ENCODE measurements around the gene TAB3. TPM values are rescaled to one million over a fixed set of nuclear protein-coding genes. Genes with fewer than 3 reads are reported as not detected.

The TAB3 gene
- total RNA-seq, 1 experiment from 2014 or later = 9.5 TPM

- no peak for DNase-seq (ENCODE audit: low read depth)
Measured at GRCh38 chrX:30885136-30885535, 3.9 kb downstream of the TAB3 start.

- DNase-seq (ENCODE audit: low read depth) = no peak
Measured at GRCh38 chrX:30883138-30883537, 5.9 kb downstream of the TAB3 start.

DNA sequence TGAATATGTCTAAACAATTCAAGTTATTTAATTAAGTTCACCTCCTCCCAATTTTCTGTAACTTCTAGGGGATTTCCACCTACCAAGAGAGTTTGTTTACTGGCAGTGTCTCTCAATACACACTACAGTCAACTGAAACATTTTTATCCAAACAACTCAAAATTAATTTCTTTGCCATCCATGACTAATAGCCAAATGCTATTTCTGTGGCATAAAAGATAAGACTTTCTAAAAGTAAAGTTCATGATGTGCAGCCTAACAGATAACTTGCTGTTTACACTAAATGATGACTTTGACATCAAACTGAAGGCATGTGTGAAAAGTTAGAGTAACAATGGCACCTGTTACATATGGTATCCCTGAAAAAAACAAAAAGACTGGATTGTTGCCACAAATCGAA is 7.3 kb downstream of the TAB3 start:
- no peak for DNase-seq (ENCODE audit: low read depth)

DNA sequence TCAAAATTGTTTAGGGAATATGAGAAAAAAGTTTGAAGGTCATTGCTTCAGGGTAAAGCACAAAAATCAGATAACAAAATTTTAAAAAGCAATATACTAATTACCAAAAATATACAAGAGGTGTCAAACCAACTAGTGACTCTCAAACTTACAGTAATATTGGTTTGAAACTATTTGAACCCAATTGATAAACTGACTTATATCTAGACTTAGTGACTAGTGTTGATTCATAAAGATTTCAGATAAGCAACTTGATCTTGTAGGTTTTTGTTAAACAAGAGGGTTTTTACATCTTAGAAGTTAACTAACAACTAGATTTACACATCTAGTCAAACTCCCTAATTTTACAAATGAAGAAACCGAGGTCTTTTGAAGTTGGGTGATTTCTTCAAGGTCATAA is 7.7 kb downstream of the TAB3 start:
- DNase-seq (ENCODE audit: low read depth) = no peak

- no peak for DNase-seq (ENCODE audit: low read depth)
Measured at GRCh38 chrX:30880058-30880457, 9.0 kb downstream of the TAB3 start.

DNA sequence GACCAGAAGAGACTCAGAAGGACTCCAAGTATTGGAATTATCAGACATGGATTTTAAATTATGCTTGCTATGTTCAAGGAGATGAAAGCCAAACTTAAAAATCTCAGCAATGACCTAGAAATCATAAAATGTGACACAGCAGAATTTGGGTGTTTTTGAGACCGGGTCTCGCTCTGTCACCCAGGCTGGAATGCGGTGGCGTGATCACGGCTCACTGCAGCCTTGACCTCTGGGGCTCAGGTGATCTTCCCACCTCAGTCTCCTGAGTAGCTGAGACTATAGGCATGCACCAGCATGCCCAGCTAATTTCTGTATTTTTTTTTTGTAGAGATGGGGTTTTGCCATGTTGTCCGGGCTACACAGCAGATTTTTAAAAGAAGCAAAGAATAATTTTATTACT is 12.7 kb downstream of the TAB3 start:
- DNase-seq (ENCODE audit: low read depth) = no peak

GRCh38 chrX:30875957-30876356 is 13.1 kb downstream of the TAB3 start:
- peak; percentile 18 for DNase-seq (ENCODE audit: low read depth)

- DNase-seq (ENCODE audit: low read depth) = no peak
Measured at GRCh38 chrX:30874851-30875250, 14.2 kb downstream of the TAB3 start.

DNA sequence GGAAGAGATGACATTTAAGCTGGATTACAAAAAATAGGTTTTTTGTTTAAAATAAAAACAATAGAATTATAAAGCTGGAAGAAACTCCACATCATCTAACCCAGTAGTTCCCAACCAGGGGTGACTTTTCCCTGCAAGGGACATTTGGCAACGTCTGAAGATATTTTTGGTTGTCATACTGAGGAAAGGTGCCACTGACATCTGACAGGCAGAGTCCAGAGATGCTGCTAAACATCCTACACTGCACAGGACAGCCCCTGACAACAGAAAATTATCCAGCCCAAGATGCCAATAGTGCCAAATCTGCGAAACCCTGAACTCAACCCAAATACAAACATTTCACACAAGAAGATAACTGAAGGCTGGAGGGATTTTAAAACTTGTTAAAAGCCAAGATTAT is 18.5 kb downstream of the TAB3 start:
- DNase-seq (ENCODE audit: low read depth) = no peak

- no peak for DNase-seq (ENCODE audit: low read depth)
Measured at GRCh38 chrX:30865612-30866011, 23.4 kb downstream of the TAB3 start.

DNA sequence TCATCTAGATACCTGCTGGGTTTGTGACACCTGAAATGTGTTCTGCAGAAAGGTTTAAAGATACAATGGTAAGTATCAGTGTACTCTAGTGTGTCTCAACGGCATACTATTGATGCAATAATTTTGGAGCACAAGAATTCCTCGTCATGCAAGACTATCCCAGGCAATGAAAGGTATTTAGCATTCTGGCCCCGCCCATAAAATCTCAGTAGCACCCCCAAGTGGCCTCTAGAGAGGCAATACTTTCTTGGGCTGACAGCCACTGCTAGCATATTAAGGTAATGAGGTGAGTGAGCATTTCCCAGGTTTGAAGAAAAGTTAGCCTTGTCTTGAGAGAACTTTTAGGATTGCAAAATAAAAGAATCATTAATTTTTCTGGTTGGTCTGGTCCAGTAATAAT is 24.0 kb downstream of the TAB3 start:
- peak; percentile 2 for DNase-seq (ENCODE audit: low read depth)

DNA sequence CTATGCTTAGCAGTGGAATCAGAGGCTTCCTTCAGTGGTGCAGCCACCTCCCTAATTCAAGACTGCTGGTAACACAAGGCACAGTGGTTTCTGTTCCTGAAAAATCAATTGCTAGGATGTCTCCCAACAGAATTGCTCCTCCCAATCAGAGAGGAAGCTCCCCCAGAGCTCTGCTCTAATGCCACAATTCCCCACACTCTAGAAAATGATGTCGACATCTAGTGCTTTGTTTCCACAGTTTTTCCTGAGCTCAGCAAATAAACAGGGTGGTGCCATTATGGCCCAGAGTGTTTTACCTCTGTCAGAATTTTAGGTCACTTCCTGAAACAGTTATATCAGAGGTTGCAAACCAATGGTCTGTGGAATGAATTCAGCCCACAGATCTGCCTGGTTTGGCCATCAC is 24.7 kb downstream of the TAB3 start:
- DNase-seq (ENCODE audit: low read depth) = no peak

DNA sequence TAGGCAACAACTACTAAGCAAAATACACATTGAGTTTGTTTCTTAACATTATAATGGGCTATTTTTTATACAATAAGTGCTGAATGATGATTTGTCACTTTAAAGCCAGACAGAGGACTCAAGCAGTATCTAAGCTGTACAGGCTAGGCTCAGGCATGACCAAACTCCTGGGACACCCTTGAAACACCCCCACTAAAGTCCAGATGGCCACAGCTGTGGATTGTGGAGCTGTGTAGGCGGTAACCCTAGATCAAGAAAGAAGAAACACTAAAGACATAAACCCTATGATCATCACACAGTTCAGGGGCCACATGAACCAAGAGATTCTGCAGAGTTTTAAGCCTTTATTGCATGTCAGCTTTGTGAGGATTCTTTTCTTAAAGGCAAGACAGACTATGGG is 25.1 kb downstream of the TAB3 start:
- DNase-seq (ENCODE audit: low read depth) = no peak

DNA sequence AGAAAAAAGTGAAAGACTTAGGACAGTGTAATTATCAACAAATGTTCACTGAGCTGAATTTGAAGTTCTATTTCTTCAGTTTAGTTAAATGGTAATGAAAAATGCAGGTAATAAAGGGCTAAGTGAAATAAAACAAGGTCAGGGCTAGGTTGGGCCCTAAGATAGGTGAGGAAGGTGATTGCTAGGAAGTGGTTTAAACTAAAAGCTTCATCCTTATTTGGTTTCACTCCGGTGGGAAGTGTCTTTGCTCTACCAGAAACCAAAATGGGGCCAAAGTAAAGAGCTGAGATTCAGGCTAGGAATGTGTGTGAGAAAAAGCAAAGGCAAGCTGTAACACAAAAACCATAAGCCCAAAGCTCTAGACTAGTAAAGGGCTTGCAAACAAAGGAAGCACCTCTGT is 31.0 kb downstream of the TAB3 start:
- DNase-seq (ENCODE audit: low read depth) = no peak

GRCh38 chrX:30851449-30851848 is 37.6 kb downstream of the TAB3 start:
- no peak for DNase-seq (ENCODE audit: low read depth)

- DNase-seq (ENCODE audit: low read depth) = no peak
Measured at GRCh38 chrX:30835373-30835772, 53.7 kb downstream of the TAB3 start.

DNA sequence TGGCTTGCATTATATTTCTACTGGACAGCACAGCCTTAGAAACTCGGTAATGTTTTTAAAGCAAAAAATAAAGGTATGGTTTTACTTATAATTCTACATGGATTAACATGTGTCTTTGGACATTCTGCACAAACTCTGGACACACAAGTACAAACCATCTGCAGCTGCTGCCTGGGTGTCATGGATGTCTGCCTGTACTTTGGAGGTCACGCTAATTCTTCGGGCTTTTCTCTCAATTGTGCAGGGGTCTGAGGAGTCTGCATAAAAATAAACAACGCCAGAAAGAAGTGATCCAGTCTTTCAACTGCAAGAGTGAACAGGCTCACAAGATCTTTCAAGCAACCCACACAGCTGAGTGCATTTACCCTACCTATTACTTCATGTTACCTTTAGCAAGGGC is 55.2 kb downstream of the TAB3 start:
- DNase-seq (ENCODE audit: low read depth) = no peak

GRCh38 chrX:30831082-30831481 is 58.0 kb downstream of the TAB3 start:
- no peak for DNase-seq (ENCODE audit: low read depth)

GRCh38 chrX:30830326-30830943 is 58.6 kb downstream of the TAB3 start:
- DNase-seq (ENCODE audit: low read depth) = no peak

DNA sequence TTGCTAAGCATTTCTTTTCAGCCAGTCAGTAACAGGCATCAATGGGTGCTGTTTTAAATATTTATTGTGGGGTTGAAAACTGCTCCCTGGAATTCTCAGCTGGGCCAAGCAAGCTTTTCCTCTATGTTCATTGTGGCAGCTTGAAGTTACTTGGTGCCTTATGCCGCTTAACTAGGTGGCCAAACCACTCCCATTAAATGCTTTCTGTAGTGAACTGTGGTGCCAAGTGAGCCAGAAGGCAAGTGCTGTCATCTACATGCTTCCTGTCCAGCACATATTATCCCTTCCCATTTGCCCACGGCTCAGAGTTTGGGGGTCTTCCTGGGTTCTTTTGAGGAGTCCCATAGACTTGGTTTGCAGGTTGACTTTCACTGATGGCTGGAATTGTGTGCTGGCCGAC is 64.8 kb downstream of the TAB3 start:
- DNase-seq (ENCODE audit: low read depth) = no peak

GRCh38 chrX:30822764-30823163 is 66.3 kb downstream of the TAB3 start:
- no peak for DNase-seq (ENCODE audit: low read depth)

- no peak for DNase-seq (ENCODE audit: low read depth)
Measured at GRCh38 chrX:30822068-30822681, 66.9 kb downstream of the TAB3 start.

DNA sequence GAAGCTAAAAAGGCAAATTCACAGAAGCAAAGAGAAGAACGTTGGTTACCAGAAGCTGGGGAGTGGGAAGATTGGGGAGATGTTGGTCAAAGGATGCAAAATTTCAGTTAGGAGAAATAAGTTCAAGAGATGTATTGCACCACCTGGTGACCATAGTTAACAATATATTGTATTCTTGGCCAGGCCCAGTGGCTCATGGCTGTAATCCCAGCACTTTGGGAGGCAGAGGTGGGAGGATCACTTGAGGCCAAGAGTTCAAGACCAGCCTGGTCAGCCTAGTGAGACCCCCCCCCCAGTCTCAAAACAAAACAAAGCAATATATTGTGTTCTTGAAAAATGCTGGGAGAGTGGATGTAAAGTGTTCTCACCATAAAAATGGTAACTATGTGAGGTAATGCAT is 67.9 kb downstream of the TAB3 start:
- no peak for DNase-seq (ENCODE audit: low read depth)

DNA sequence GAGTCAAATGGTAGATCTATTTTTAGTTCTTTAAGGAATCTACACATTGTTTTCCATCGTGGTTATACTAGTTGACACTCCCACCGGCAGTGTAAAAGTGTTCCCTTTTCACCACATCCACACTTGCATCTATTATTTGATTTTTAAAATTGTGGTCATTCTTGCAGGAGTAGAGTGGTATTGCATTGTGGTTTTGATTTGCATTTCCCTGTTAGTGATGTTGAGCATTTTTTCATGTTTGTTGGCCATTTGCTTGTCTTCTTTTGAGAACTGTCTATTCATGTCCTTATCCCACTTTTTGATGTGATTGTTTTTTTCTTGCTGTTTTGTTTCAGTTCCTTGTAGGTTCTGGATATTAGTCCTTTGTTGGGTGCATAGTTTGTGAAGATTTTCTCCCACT is 70.0 kb downstream of the TAB3 start:
- DNase-seq (ENCODE audit: low read depth) = no peak

Data from Daoy (cell line).